ENCODE measurements around the gene SLC22A31.

Gene SLC22A31

DNA sequence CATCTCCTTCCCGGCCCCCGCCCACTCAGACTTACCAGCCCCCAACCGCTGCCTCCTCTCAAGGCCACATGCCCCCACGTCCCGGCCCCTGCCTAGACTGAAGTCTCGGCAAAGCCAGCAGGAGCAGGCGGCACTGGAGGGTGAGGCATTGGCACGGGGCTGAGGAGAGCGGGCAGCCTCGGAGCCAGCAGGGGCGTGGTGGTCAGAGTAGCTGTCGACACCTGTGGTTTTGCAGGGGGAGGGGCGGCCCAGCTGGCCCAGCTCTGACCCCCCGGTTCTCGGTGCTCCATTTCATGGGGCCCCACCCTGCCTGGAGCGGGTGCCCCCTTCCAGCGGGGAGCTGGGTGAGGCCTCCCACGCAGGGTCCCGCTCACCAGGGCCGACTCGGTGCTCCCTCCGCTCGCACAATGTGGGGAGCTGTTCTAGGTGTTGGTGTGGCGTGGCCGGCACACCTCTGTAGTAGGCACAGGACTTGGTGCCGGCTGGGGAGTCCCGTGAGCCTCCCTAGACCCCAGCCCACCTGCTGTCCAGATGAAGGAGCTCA lies 24.1 kb downstream of the SLC22A31 start:
- no peak for DNase-seq (ENCODE audit: low read depth)
- no peak overlapping the region for H3K4me3 ChIP-seq (ENCODE audit: low read depth, low read length)
- TF ChIP-seq, protein P1, sequence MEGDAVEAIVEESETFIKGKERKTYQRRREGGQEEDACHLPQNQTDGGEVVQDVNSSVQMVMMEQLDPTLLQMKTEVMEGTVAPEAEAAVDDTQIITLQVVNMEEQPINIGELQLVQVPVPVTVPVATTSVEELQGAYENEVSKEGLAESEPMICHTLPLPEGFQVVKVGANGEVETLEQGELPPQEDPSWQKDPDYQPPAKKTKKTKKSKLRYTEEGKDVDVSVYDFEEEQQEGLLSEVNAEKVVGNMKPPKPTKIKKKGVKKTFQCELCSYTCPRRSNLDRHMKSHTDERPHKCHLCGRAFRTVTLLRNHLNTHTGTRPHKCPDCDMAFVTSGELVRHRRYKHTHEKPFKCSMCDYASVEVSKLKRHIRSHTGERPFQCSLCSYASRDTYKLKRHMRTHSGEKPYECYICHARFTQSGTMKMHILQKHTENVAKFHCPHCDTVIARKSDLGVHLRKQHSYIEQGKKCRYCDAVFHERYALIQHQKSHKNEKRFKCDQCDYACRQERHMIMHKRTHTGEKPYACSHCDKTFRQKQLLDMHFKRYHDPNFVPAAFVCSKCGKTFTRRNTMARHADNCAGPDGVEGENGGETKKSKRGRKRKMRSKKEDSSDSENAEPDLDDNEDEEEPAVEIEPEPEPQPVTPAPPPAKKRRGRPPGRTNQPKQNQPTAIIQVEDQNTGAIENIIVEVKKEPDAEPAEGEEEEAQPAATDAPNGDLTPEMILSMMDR (IDR thresholded peaks at IDR 0.05; ENCODE audit: low read depth, low read length, missing control alignments): no peak
- in situ Hi-C loops (cut with HindIII; ENCODE audit: low sequenced_read_pairs): no loop called here

DNA sequence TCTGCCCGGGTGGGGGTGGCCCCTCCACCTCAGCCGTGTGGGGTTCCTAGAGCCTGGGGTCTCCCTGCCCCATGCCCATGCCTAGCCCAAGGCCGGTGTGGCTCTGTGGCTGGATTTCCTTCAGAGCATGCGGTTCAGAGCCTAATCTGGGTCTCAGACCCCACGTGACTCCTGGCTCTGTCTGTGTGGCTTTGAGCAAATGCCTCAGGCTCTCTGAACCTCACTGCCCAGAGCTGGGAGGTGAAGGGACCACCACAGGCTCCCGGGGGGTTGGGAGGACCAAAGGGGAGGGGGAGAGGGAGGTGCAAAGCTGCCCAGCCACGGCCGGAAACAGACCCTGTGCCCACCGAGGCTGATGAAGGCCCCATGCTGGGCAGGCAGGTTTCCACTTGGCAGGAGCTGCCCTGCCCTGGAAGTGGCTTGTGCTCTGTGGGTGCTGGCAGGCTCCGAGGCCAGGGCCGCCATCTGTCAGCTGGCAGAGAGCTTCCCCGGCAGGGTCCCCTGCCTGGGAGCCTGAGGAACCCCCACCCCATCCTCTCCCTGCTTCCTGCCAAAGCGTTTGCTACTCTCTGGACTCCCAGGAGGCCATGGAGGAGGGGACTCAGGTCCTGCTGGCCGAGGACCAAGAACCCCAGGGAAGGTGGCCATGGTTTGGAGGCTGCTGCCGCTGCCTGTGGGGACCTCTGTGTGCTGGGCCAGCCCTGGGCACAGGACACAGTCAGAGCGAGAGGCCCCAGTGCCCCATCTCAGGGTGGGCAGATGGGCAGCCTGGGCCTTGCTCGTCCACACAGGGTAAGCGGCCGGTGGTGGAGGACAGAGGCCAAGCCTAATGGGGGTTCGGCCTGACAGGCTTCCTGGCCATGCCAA lies 24.8 kb downstream of the SLC22A31 start:
- TF ChIP-seq, protein P1 (IDR thresholded peaks at IDR 0.05; ENCODE audit: low read depth, low read length, missing control alignments): no peak
- DNase-seq (ENCODE audit: low read depth): no peak
- in situ Hi-C loops (cut with HindIII; ENCODE audit: low sequenced_read_pairs): no loop called here
- H3K4me3 ChIP-seq (ENCODE audit: low read depth, low read length): no peak overlapping the region

DNA sequence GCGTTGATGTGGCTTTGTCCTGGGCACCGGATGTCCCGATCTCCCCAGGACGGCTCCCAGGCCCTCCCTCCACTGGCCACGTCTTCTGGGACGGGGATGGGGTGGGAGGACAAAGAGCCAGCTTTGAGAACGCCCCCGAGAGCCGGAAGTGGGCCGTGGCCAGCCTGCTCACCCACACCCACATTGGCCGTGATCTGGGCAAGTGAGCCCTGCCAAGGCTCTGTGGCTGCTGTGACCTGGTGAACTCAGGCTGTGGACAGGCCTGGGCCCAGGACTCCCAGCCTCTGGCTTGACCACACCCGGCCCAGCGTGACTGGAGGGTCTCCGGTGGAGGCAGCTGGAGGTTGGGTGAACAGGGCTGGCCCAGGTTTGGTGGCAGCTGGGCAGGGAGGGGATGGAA lies 25.5 kb downstream of the SLC22A31 start:
- TF ChIP-seq, protein P1 (IDR thresholded peaks at IDR 0.05; ENCODE audit: low read depth, low read length, missing control alignments): no peak
- DNase-seq (ENCODE audit: low read depth): no peak
- no peak overlapping the region for H3K4me3 ChIP-seq (ENCODE audit: low read depth, low read length)
- in situ Hi-C loops (cut with HindIII; ENCODE audit: low sequenced_read_pairs): no loop called here

DNA sequence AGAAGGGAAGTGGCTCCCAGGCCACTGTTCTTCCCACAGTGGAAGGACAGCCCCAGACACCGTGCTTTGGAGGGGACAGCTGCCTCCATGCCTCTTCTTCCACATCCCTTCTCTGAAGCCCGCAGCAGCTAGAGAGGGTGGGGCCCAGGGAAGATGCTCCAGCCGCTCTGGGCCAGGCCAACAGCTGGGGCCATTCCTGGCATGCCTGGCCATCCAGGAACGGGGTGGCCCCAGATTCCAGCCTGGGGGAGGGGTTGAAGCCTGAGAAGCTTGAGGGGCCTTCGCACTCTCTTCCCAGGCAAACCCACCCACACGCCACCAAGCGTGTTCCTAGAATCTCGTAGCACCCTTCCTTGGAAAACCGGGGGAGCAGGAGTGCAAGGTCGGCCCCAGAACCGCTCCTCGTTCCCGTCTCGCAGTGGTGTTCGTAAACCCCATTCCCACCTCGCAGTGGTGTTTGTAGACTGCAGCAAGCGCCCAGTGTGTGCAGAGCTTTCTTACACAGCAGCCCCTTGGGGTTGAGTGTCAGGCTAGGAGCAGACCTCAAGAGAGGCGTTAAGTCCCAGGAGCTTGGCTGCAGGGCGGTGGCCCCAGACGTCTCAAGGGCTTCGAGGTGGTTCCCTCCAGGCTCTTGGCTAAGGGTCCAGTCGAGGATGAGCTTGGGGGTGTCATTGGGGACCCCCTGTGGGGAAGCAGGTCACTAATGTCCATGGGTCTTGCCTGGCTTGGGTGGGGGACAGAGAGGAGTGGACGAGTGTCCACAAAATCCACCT lies 26.1 kb downstream of the SLC22A31 start:
- TF ChIP-seq, protein P1 (IDR thresholded peaks at IDR 0.05; ENCODE audit: low read depth, low read length, missing control alignments): no peak
- in situ Hi-C loops (cut with HindIII; ENCODE audit: low sequenced_read_pairs): no loop called here
- no peak for DNase-seq (ENCODE audit: low read depth)
- no peak overlapping the region for H3K4me3 ChIP-seq (ENCODE audit: low read depth, low read length)

DNA sequence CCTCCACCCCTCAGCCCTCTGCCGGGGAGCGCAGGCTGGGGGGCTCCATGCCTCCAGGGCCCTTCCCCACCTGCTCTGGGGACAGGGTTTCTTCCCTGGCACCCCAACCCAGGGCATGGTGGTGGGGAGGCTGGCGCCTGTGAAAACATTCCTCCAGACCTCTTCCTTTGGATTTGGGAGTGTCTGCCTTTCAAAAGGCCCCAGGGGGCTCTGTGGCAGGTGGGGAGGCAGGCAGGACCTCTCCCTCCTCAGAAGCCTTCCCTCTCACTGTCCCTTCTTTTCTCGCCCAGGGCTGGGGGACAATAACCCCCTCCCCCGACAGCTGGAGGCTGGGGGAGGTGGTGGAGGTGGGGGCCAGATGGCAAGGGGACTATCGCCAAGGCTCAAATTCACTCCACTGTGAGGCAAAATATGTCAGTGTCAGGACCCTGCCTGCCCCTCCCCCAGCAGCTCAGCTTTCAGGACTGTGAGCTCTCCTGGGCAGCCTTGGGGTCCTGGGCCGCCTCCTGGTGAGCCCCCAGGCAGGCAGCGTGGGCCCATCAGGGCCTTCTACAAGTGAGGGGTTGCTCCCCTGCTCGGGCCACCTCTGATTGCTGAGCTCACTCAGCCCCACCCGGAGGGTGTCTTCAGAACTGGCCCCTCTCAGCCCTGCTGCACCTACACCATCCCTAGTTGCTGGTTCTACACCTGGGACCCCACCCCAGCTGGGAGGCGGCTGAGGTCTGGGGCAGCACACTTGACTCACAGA lies 27.0 kb downstream of the SLC22A31 start:
- in situ Hi-C loops (cut with HindIII; ENCODE audit: low sequenced_read_pairs): no loop called here
- TF ChIP-seq, protein P1 (IDR thresholded peaks at IDR 0.05; ENCODE audit: low read depth, low read length, missing control alignments): no peak
- no peak overlapping the region for H3K4me3 ChIP-seq (ENCODE audit: low read depth, low read length)
- no peak for DNase-seq (ENCODE audit: low read depth)

Data from astrocyte of the cerebellum (primary cell).